Astrocyte (in vitro differentiated cells and primary cell): Measurements from ENCODE around the gene ZCCHC2. TPM values are rescaled to one million over a fixed set of nuclear protein-coding genes. Genes with fewer than 3 reads are reported as not detected.
A peak's percentile ranks its signal among the peaks of the same experiment; 100 is the strongest.

Experiments used
- DNase-seq: peaks from one replicate; pipeline ENCODE4 v3.0.0-alpha.2; 2010; ENCODE audit warnings: low read depth
- FAIRE-seq: peaks from 2 replicates; lab custom pipeline; 2011; peaks lifted over from hg19 to GRCh38; lab: Jason Lieb, UNC
- H2AFZ ChIP-seq: 2 replicates; pipeline ENCODE4 v1.6.0; 2012; ENCODE audit warnings: low read depth, low read length, inconsistent platforms
- H3K27ac ChIP-seq: 2 replicates; pipeline ENCODE4 v1.5.1; 2011; ENCODE audit warnings: low read depth, low read length, inconsistent platforms
- H3K27me3 ChIP-seq: 2 replicates; pipeline ENCODE4 v1.6.0; 2011; ENCODE audit warnings: low read length, inconsistent platforms; ENCODE audit not compliant: insufficient read depth
- H3K36me3 ChIP-seq: 2 replicates; pipeline ENCODE4 v1.5.1; 2011; ENCODE audit warnings: low read length, inconsistent platforms; ENCODE audit not compliant: insufficient read depth
- H3K4me1 ChIP-seq: 2 replicates; pipeline ENCODE4 v1.5.1; 2011; ENCODE audit warnings: low read length, inconsistent platforms; ENCODE audit not compliant: insufficient read depth
- H3K4me2 ChIP-seq: 2 replicates; pipeline ENCODE4 v1.6.0; 2012; ENCODE audit warnings: low read length, inconsistent platforms
- H3K4me3 ChIP-seq: 2 replicates; pipeline ENCODE4 v1.5.1; 2011; ENCODE audit warnings: low read depth, mild to moderate bottlenecking, low read length, inconsistent platforms; ENCODE audit not compliant: insufficient read depth
- H3K79me2 ChIP-seq: 2 replicates; pipeline ENCODE4 v1.6.0; 2012; ENCODE audit warnings: mild to moderate bottlenecking, low read length, inconsistent platforms; ENCODE audit not compliant: insufficient read depth
- H3K9ac ChIP-seq: 2 replicates; pipeline ENCODE4 v1.6.0; 2012; ENCODE audit warnings: mild to moderate bottlenecking, low read length, inconsistent platforms
- H3K9me3 ChIP-seq: 2 replicates; pipeline ENCODE4 v1.5.1; 2012; ENCODE audit warnings: low read depth, mild to moderate bottlenecking, low read length, inconsistent platforms; ENCODE audit not compliant: insufficient read depth
- H4K20me1 ChIP-seq: 2 replicates; pipeline ENCODE4 v1.6.0; 2012; ENCODE audit warnings: low read length, inconsistent platforms; ENCODE audit not compliant: insufficient read depth
- H3K27ac Mint-ChIP-seq: one replicate; pipeline ENCODE4 v1.8.0; 2021; ENCODE audit warnings: mild to moderate bottlenecking, mixed read lengths; ENCODE audit not compliant: unreplicated experiment
- H3K27me3 Mint-ChIP-seq: one replicate; pipeline ENCODE4 v1.8.0; 2021; ENCODE audit warnings: low read depth, mixed read lengths; ENCODE audit not compliant: unreplicated experiment
- H3K36me3 Mint-ChIP-seq: one replicate; pipeline ENCODE4 v1.8.0; 2021; ENCODE audit warnings: low read depth, mixed read lengths; ENCODE audit not compliant: unreplicated experiment
- H3K4me1 Mint-ChIP-seq: one replicate; pipeline ENCODE4 v1.8.0; 2021; ENCODE audit warnings: low read depth, mixed read lengths; ENCODE audit not compliant: unreplicated experiment
- H3K4me3 Mint-ChIP-seq: one replicate; pipeline ENCODE4 v1.8.0; 2021; ENCODE audit warnings: mild to moderate bottlenecking, moderate library complexity, mixed read lengths; ENCODE audit not compliant: unreplicated experiment
- H3K9me3 Mint-ChIP-seq: one replicate; pipeline ENCODE4 v1.8.0; 2021; ENCODE audit warnings: mild to moderate bottlenecking, mixed read lengths; ENCODE audit not compliant: unreplicated experiment
- CTCF ChIP-seq: IDR thresholded peaks from 2 replicates; pipeline ENCODE4 v1.5.1; 2011; ENCODE audit warnings: low read depth, mild to moderate bottlenecking, inconsistent platforms, low read length, moderate library complexity; ENCODE audit not compliant: insufficient read depth
- EZH2 ChIP-seq: IDR thresholded peaks from 2 replicates; pipeline ENCODE4 v1.6.1; 2012; ENCODE audit warnings: mild to moderate bottlenecking, low read length, inconsistent platforms; ENCODE audit not compliant: insufficient read depth
- total RNA-seq: library from RNA; stranded (reverse); gene quantifications from 2 replicates; pipeline ENCODE4 v1.2.1, GENCODE V29; 2021

Gene ZCCHC2
- total RNA-seq, 1 donor from 2014 or later: 14.8 TPM

GRCh38 chr18:62484941-62485340 is 37.9 kb upstream of the ZCCHC2 start:
- Histone ChIP-seq H3K9ac (no peak overlapping the region), H3K4me1 (peaks cover 10% of the 10 kb centered on the region), H3K27ac (no peak overlapping the region), H3K4me2 (no peak overlapping the region), H3K36me3 (no peaks in the 10 kb centered on the region), H3K9me3 (peaks cover 3% of the 10 kb centered on the region), H2AFZ (no peak overlapping the region), H3K79me2 (no peaks in the 10 kb centered on the region), H3K27me3 (peaks cover 6% of the 10 kb centered on the region), H4K20me1 (no peaks in the 10 kb centered on the region), H3K4me3 (no peak overlapping the region)
- Mint-ChIP-seq H3K9me3 (peaks cover 12% of the 10 kb centered on the region), H3K36me3 (no peaks in the 10 kb centered on the region), H3K27ac (no peak overlapping the region), H3K27me3 (no peaks in the 10 kb centered on the region), H3K4me3 (no peak overlapping the region), H3K4me1 (peaks cover 19% of the 10 kb centered on the region)
- TF ChIP-seq CTCF (no peak), EZH2 (no peak)
- DNase-seq: no peak
- FAIRE-seq: no peak

GRCh38 chr18:62485684-62486083 is 37.1 kb upstream of the ZCCHC2 start:
- Histone ChIP-seq H3K27ac (peak overlapping the region; percentile 27), H3K36me3 (no peaks in the 10 kb centered on the region), H3K79me2 (no peaks in the 10 kb centered on the region), H2AFZ (peak overlapping the region; percentile 55), H3K9ac (peak overlapping the region; percentile 35), H3K4me2 (peak overlapping the region; percentile 83), H3K4me1 (peaks cover 10% of the 10 kb centered on the region), H3K4me3 (peak overlapping the region; percentile 45), H4K20me1 (no peaks in the 10 kb centered on the region), H3K9me3 (no peaks in the 10 kb centered on the region), H3K27me3 (peaks cover 6% of the 10 kb centered on the region)
- FAIRE-seq (peak; percentile 80), DNase-seq (peak; percentile 81)
- H3K36me3 Mint-ChIP-seq: no peaks in the 10 kb centered on the region
- peak overlapping the region; percentile 75 for H3K27ac Mint-ChIP-seq
- TF ChIP-seq CTCF (no peak), EZH2 (no peak)
- peaks cover under 1% of the 10 kb centered on the region for H3K27me3 Mint-ChIP-seq
- H3K4me1 Mint-ChIP-seq: peaks cover 19% of the 10 kb centered on the region
- H3K4me3 Mint-ChIP-seq: no peak overlapping the region
- H3K9me3 Mint-ChIP-seq: peaks cover 7% of the 10 kb centered on the region

- H3K4me1 Mint-ChIP-seq: peaks cover 19% of the 10 kb centered on the region
- H3K4me3 Mint-ChIP-seq: no peak overlapping the region
These were observed 36.4 kb upstream of the ZCCHC2 start for GRCh38 chr18:62486290-62486964.

More at GRCh38 chr18:62486290-62486964, 36.4 kb upstream of the ZCCHC2 start:
- H3K27me3 ChIP-seq: peaks cover 6% of the 10 kb centered on the region
- no peaks in the 10 kb centered on the region for H3K79me2 ChIP-seq
- TF ChIP-seq EZH2 (no peak), CTCF (no peak)
- H3K4me2 ChIP-seq: peak overlapping the region; percentile 83
- peak; percentile 14 for DNase-seq
- H3K4me3 ChIP-seq: no peak overlapping the region
- no peaks in the 10 kb centered on the region for H3K36me3 ChIP-seq
- peaks cover 10% of the 10 kb centered on the region for H3K4me1 ChIP-seq
- H4K20me1 ChIP-seq: no peaks in the 10 kb centered on the region
- Mint-ChIP-seq H3K27ac (peak overlapping the region; percentile 75), H3K27me3 (peaks cover 2% of the 10 kb centered on the region), H3K36me3 (no peaks in the 10 kb centered on the region), H3K9me3 (peaks cover 3% of the 10 kb centered on the region)
- no peak overlapping the region for H3K27ac ChIP-seq
- H2AFZ ChIP-seq: no peak overlapping the region
- H3K9me3 ChIP-seq: no peaks in the 10 kb centered on the region
- no peak for FAIRE-seq
- no peak overlapping the region for H3K9ac ChIP-seq
